Lower leg skin (tissue), 4 donors: ENCODE results near the gene FOXB1. TPM values are rescaled to one million over a fixed set of nuclear protein-coding genes. Genes with fewer than 3 reads are reported as not detected.

Experiments used
- DNase-seq, 2 donors: peaks; one replicate each; pipeline ENCODE4 v3.0.0-alpha.2; 2019; ENCODE audit warnings: low spot score in 2 of 2
- H3K4me3 ChIP-seq: fragments of 200-600 bp; sonication (generic); 2 replicates; pipeline ENCODE4 v1.5.1; 2017; ENCODE audit warnings: mild to moderate bottlenecking, low read depth; ENCODE audit not compliant: poor library complexity, severe bottlenecking
- POLR2A ChIP-seq, 2 donors: fragments of 450-650 bp; IDR thresholded peaks; one replicate each; pipeline ENCODE4 v1.6.1; 2016 to 2017; ENCODE audit warnings: antibody characterized with exemption in 2 of 2, mild to moderate bottlenecking in 1 of 2, moderate library complexity in 1 of 2
- WGBS, 2 donors: methylation state at CpG; one replicate each; pipeline ENCODE4 v1.1.5; 2018; 5-methylcytosine and 5-hydroxymethylcytosine counted together
- intact Hi-C: fragments of 100-400 bp; cut with DNase I; formaldehyde crosslinking; loops from one replicate; pipeline ENCODE4 v1.15.0; 2023; ENCODE audit warnings: low total_unique reads
- total RNA-seq, 4 donors: library from RNA; depleted of rRNA; stranded (reverse); fragments of >200 nt; gene quantifications; one replicate each; pipeline ENCODE4 v1.1.0, GENCODE V29; 2016
- TF ChIP-seq, protein P1 (sequence below), 3 donors: fragments of 450-650 bp; IDR thresholded peaks; one replicate each; pipeline ENCODE4 v1.5.1; 2016; ENCODE audit warnings: antibody characterized with exemption in 3 of 3, mild to moderate bottlenecking in 3 of 3, moderate library complexity in 2 of 3

Gene FOXB1
- total RNA-seq, 4 donors from 2014 or later: not detected

DNA sequence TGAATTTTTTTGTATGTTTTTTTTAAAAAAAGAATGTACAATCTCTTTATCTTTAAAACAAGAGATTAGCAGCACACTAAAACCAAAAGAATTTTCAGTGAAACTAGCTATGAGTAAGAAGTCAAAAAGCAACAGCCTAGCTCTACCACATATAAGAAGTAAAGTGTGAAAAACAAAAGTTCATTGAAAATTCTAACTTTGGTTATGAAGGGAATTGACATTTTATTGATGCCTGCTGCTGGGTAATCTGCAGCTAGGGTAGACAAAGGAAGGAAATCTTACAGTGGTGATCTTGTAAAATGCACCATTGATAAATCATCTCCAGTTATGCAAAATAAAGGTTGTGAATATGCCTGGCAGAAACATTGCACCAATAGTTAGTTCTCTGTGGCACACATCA lies 37.8 kb upstream of the FOXB1 start:
- DNase-seq: no peak
- intact Hi-C loops: no loop called here
- no peak overlapping the region for H3K4me3 ChIP-seq
- TF ChIP-seq POLR2A (IDR thresholded peaks at IDR 0.05): no peak
- TF ChIP-seq, protein P1, sequence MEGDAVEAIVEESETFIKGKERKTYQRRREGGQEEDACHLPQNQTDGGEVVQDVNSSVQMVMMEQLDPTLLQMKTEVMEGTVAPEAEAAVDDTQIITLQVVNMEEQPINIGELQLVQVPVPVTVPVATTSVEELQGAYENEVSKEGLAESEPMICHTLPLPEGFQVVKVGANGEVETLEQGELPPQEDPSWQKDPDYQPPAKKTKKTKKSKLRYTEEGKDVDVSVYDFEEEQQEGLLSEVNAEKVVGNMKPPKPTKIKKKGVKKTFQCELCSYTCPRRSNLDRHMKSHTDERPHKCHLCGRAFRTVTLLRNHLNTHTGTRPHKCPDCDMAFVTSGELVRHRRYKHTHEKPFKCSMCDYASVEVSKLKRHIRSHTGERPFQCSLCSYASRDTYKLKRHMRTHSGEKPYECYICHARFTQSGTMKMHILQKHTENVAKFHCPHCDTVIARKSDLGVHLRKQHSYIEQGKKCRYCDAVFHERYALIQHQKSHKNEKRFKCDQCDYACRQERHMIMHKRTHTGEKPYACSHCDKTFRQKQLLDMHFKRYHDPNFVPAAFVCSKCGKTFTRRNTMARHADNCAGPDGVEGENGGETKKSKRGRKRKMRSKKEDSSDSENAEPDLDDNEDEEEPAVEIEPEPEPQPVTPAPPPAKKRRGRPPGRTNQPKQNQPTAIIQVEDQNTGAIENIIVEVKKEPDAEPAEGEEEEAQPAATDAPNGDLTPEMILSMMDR (IDR thresholded peaks at IDR 0.05): no peak

GRCh38 chr15:59968314-59968713 lies 35.8 kb upstream of the FOXB1 start:
- no peak for DNase-seq
- TF ChIP-seq POLR2A (IDR thresholded peaks at IDR 0.05): no peak
- TF ChIP-seq, protein P1 (IDR thresholded peaks at IDR 0.05): no peak
- WGBS, 2 donors: 89 to 98% methylated on average over 2 of the region's 2 CpGs
- no peak overlapping the region for H3K4me3 ChIP-seq
- intact Hi-C loops: no loop called here

GRCh38 chr15:59972241-59972640 lies 31.9 kb upstream of the FOXB1 start:
- no peak overlapping the region for H3K4me3 ChIP-seq
- DNase-seq: no peak
- TF ChIP-seq, protein P1 (IDR thresholded peaks at IDR 0.05): no peak
- no peak for TF ChIP-seq POLR2A (IDR thresholded peaks at IDR 0.05)
- intact Hi-C loops: no loop called here
- WGBS, 2 donors: 79 to 92% methylated on average over 1 of the region's 1 CpG

DNA sequence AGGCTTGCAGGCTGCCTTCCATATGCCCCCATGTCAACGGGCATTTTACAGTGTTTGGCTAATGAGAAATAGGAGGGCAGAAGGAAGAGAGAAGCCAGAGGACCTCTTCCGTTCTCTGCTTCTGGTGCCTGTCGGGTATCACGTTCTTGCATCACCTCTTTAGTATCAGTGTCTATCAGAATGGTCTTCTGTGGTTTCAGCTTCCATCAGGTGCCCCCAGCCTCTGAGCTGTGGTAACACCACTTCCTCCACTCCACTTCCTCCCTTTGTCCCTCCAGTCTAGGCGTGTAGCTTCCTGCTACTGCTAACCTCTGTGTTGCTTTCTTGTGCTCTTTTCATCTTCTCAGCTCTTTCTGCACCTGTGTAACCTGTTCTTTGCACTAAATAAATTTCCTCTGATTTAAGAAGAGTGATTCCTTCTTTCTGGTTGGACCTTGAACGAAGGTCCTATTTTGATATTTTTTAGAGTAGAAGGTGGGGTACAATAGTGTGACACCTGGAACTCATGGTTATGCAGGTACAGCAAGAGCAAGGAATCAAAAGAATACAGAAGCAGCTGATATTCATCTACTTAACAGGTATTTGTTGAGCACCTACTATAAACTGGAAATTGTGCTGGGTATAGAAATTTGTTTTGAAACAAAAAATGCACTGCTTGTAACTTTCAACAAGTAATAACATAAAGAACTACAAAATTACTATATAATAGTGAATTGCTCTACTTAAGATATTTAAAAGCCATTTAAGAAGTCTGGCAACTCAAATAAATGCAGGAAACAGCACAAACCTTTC lies 27.4 kb upstream of the FOXB1 start:
- intact Hi-C loops: no loop called here
- no peak for DNase-seq
- H3K4me3 ChIP-seq: no peak overlapping the region
- 68 to 77% methylated on average over 6 of the region's 6 CpGs for WGBS, 2 donors
- TF ChIP-seq POLR2A (IDR thresholded peaks at IDR 0.05): no peak
- TF ChIP-seq, protein P1 (IDR thresholded peaks at IDR 0.05): no peak

- no peak overlapping the region for H3K4me3 ChIP-seq
- 45 to 69% methylated on average over 2 of the region's 2 CpGs for WGBS, 2 donors
- no peak for TF ChIP-seq POLR2A (IDR thresholded peaks at IDR 0.05)
- TF ChIP-seq, protein P1 (IDR thresholded peaks at IDR 0.05): no peak
- intact Hi-C loops: no loop called here
- no peak for DNase-seq
These were observed 12.3 kb upstream of the FOXB1 start for GRCh38 chr15:59991834-59992233.
